ENCODE data around the gene PYGB. TPM values are rescaled to one million over a fixed set of nuclear protein-coding genes. Genes with fewer than 3 reads are reported as not detected.
A peak's percentile ranks its signal among the peaks of the same experiment; 100 is the strongest.
"Not testable (repeated sequence)": the region's sequence is repeated elsewhere in the genome, so short reads cannot be mapped to it uniquely, and the experiment has no call there.

Gene PYGB
- total RNA-seq, 4 donors from 2014 or later = 71.6 to 119 (median 78.6) TPM

- 76 to 80% methylated on average over 17 of the region's 17 CpGs for WGBS, 2 donors
- peaks cover 0 to 47% (median 0%) of the 10 kb centered on the region in 3 donors for H3K36me3 ChIP-seq
- peaks cover 0 to 44% (median 33%) of the 10 kb centered on the region in 4 donors for H3K4me1 ChIP-seq
- H3K27me3 ChIP-seq = no peaks in the 10 kb centered on the region
- no peaks in the 10 kb centered on the region for H3K9me3 ChIP-seq
- no peak for DNase-seq (ENCODE audit: low spot score in 2 of 2)
- H3K27ac ChIP-seq = peak overlapping the region; percentile 85 to 92 (median 86)
- TF ChIP-seq EP300 (IDR thresholded peaks at IDR 0.05) = no peak
- TF ChIP-seq, protein P1, sequence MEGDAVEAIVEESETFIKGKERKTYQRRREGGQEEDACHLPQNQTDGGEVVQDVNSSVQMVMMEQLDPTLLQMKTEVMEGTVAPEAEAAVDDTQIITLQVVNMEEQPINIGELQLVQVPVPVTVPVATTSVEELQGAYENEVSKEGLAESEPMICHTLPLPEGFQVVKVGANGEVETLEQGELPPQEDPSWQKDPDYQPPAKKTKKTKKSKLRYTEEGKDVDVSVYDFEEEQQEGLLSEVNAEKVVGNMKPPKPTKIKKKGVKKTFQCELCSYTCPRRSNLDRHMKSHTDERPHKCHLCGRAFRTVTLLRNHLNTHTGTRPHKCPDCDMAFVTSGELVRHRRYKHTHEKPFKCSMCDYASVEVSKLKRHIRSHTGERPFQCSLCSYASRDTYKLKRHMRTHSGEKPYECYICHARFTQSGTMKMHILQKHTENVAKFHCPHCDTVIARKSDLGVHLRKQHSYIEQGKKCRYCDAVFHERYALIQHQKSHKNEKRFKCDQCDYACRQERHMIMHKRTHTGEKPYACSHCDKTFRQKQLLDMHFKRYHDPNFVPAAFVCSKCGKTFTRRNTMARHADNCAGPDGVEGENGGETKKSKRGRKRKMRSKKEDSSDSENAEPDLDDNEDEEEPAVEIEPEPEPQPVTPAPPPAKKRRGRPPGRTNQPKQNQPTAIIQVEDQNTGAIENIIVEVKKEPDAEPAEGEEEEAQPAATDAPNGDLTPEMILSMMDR (IDR thresholded peaks at IDR 0.05) = no peak
- TF ChIP-seq POLR2A (IDR thresholded peaks at IDR 0.05) = no peak
- H3K4me3 ChIP-seq = no peak overlapping the region
Observed at GRCh38 chr20:25308671-25309394, 60.9 kb downstream of the PYGB start.

- Histone ChIP-seq H3K4me1 (peaks cover 0 to 44% (median 33%) of the 10 kb centered on the region in 4 donors), H3K27ac (peak overlapping the region; percentile 85 to 92 (median 86)), H3K9me3 (no peaks in the 10 kb centered on the region), H3K4me3 (peak overlapping the region in 1 of 4 donors; percentile 4), H3K27me3 (no peaks in the 10 kb centered on the region), H3K36me3 (peaks cover 0 to 39% (median 0%) of the 10 kb centered on the region in 3 donors)
- 47 to 51% methylated on average over 14 to 18 of the region's 18 CpGs for WGBS, 2 donors
- no peak for TF ChIP-seq POLR2A (IDR thresholded peaks at IDR 0.05)
- TF ChIP-seq EP300 (IDR thresholded peaks at IDR 0.05) = no peak
- TF ChIP-seq, protein P1 (IDR thresholded peaks at IDR 0.05) = no peak
- peak; percentile 46 to 47 for DNase-seq (ENCODE audit: low spot score in 2 of 2)
Observed at GRCh38 chr20:25309395-25310267, 61.7 kb downstream of the PYGB start.

- Histone ChIP-seq H3K27me3 (no peaks in the 10 kb centered on the region), H3K9me3 (no peaks in the 10 kb centered on the region), H3K36me3 (peaks cover 0 to 36% (median 0%) of the 10 kb centered on the region in 3 donors), H3K4me3 (peak overlapping the region in 2 of 4 donors; percentile 10 to 30), H3K27ac (peak overlapping the region; percentile 85 to 92 (median 86)), H3K4me1 (peaks cover 0 to 52% (median 35%) of the 10 kb centered on the region in 4 donors)
- peak; percentile 41 to 81 for DNase-seq (ENCODE audit: low spot score in 2 of 2)
- peak in 1 of 2 donors; percentile 82 for TF ChIP-seq EP300 (IDR thresholded peaks at IDR 0.05)
- TF ChIP-seq POLR2A (IDR thresholded peaks at IDR 0.05) = peak in 1 of 2 donors; percentile 9
- TF ChIP-seq, protein P1 (IDR thresholded peaks at IDR 0.05) = peak; percentile 20 to 73 (median 72)
- WGBS, 2 donors = 12 to 18% methylated on average over 6 of the region's 6 CpGs
Observed at GRCh38 chr20:25310268-25310920, 62.5 kb downstream of the PYGB start.

DNA sequence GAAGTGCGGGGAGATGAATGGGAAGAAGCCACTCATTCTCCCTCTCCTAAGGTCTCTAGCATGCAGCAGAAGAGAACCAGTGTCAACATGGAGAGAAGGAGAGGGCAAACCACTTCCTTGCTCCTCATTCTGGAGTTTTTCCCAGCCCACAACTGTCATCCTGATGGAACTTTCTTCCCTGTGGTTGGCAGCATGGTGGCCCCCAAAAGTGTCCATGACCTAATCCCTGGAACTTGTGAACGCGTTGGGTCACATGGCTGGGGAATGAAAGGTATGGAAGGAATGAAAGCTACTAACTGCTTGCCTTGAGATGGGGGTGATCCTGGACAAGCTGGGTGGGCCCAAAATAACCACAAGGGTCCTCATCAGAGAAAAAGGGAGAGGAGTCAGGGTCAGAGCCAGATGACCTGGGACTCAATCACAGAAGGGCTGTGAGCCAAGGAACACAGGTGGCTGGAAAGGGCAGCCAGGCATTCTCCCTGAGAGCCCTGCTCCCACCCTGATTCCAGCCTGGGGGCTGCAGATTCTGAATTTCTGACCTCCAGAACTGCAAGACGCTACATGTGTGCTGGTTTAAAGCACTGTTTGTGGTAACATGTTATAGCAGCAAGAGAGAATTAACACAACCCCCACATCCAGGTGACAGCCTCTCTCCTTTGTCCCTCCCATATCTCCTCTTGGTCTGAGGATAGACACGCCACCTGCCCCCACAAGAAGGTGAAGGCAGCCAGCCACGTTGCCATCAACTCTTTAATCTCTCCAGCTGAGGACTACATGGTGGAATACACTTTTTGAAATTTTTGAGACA is 63.2 kb downstream of the PYGB start:
- no peak for TF ChIP-seq EP300 (IDR thresholded peaks at IDR 0.05)
- TF ChIP-seq POLR2A (IDR thresholded peaks at IDR 0.05) = no peak
- TF ChIP-seq, protein P1 (IDR thresholded peaks at IDR 0.05) = no peak
- no peaks in the 10 kb centered on the region for H3K27me3 ChIP-seq
- DNase-seq (ENCODE audit: low spot score in 2 of 2) = peak; percentile 5 to 19
- H3K4me1 ChIP-seq = peaks cover 0 to 59% (median 38%) of the 10 kb centered on the region in 4 donors
- H3K36me3 ChIP-seq = peaks cover 0 to 34% (median 0%) of the 10 kb centered on the region in 3 donors
- no peaks in the 10 kb centered on the region for H3K9me3 ChIP-seq
- peak overlapping the region; percentile 85 to 92 (median 86) for H3K27ac ChIP-seq
- 41 to 43% methylated on average over 6 of the region's 6 CpGs for WGBS, 2 donors
- H3K4me3 ChIP-seq = peak overlapping the region in 2 of 4 donors; percentile 10 to 30

DNA sequence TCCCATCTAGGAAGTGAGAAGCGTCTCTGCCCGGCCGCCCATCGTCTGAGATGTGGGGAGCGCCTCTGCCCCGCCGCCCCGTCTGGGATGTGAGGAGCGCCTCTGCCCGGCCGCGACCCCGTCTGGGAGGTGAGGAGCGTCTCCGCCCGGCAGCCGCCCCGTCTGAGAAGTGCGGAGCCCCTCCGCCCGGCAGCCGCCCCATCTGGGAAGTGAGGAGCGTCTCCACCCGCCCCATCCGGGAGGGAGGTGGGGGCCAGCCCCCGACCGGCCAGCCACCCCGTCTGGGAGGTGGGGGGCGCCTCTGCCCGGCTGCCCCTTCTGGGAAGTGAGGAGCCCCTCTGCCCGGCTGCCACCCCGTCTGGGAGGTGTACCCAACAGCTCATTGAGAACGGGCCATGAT is 64.8 kb downstream of the PYGB start:
- DNase-seq (ENCODE audit: low spot score in 2 of 2); H3K27ac ChIP-seq; H3K4me3 ChIP-seq; H3K9me3 ChIP-seq; H3K27me3 ChIP-seq: not testable (repeated sequence)
- Histone ChIP-seq H3K4me1 (peaks cover 0 to 74% (median 43%) of the 10 kb centered on the region in 4 donors), H3K36me3 (peaks cover 0 to 28% (median 0%) of the 10 kb centered on the region in 3 donors)
- WGBS, 2 donors = no CpG with 5 or more reads among the region's 33 CpGs

All from tibial nerve (tissue), 4 donors.